IPS-18c (cell line): Measurements from ENCODE around the gene RGL1.

Source experiments
- H3K4me3 ChIP-seq: 2 replicates; pipeline ENCODE4 v1.7.0; 2013; ENCODE audit warnings: low read depth, mild to moderate bottlenecking, low read length, moderate library complexity; ENCODE audit not compliant: insufficient read depth
- H3K9me3 ChIP-seq: one replicate; pipeline ENCODE4 v1.6.1; 2013; ENCODE audit warnings: mild to moderate bottlenecking, low read length, moderate library complexity; ENCODE audit not compliant: control insufficient read depth, insufficient read depth

RGL1 gene

GRCh38 chr1:183812128-183812527, 7.2 kb downstream of the RGL1 start:
- no peak overlapping the region for H3K4me3 ChIP-seq
- no peaks in the 10 kb centered on the region for H3K9me3 ChIP-seq

- H3K4me3 ChIP-seq, result no peak overlapping the region
- H3K9me3 ChIP-seq, result no peaks in the 10 kb centered on the region
Measured at GRCh38 chr1:183812686-183813569, 8.0 kb downstream of the RGL1 start.

GRCh38 chr1:183814121-183814681, 9.3 kb downstream of the RGL1 start:
- Histone ChIP-seq H3K4me3 (no peak overlapping the region), H3K9me3 (no peaks in the 10 kb centered on the region)

- Histone ChIP-seq H3K4me3 (no peak overlapping the region), H3K9me3 (no peaks in the 10 kb centered on the region)
Measured at GRCh38 chr1:183816110-183816509, 11.2 kb downstream of the RGL1 start.

GRCh38 chr1:183817576-183818288, 12.8 kb downstream of the RGL1 start:
- no peaks in the 10 kb centered on the region for H3K9me3 ChIP-seq
- H3K4me3 ChIP-seq, result no peak overlapping the region

GRCh38 chr1:183819059-183819458, 14.1 kb downstream of the RGL1 start:
- no peaks in the 10 kb centered on the region for H3K9me3 ChIP-seq
- no peak overlapping the region for H3K4me3 ChIP-seq

- Histone ChIP-seq H3K4me3 (no peak overlapping the region), H3K9me3 (no peaks in the 10 kb centered on the region)
Measured at GRCh38 chr1:183821309-183821888, 16.5 kb downstream of the RGL1 start.

GRCh38 chr1:183821889-183822611, 17.1 kb downstream of the RGL1 start:
- Histone ChIP-seq H3K4me3 (no peak overlapping the region), H3K9me3 (no peaks in the 10 kb centered on the region)

- Histone ChIP-seq H3K4me3 (no peak overlapping the region), H3K9me3 (no peaks in the 10 kb centered on the region)
Measured at GRCh38 chr1:183824291-183824690, 19.4 kb downstream of the RGL1 start.

GRCh38 chr1:183827801-183828200, 22.9 kb downstream of the RGL1 start:
- Histone ChIP-seq H3K9me3 (no peaks in the 10 kb centered on the region), H3K4me3 (no peak overlapping the region)

GRCh38 chr1:183830389-183830788, 25.5 kb downstream of the RGL1 start:
- Histone ChIP-seq H3K9me3 (no peaks in the 10 kb centered on the region), H3K4me3 (no peak overlapping the region)

- Histone ChIP-seq H3K4me3 (no peak overlapping the region), H3K9me3 (no peaks in the 10 kb centered on the region)
Measured at GRCh38 chr1:183831311-183831710, 26.4 kb downstream of the RGL1 start.

- H3K9me3 ChIP-seq, result no peaks in the 10 kb centered on the region
Measured at GRCh38 chr1:183832459-183832858, 27.5 kb downstream of the RGL1 start.

GRCh38 chr1:183834568-183834967, 29.6 kb downstream of the RGL1 start:
- no peaks in the 10 kb centered on the region for H3K9me3 ChIP-seq
- H3K4me3 ChIP-seq, result no peak overlapping the region

More at GRCh38 chr1:183832459-183832858, 27.5 kb downstream of the RGL1 start:
- no peak overlapping the region for H3K4me3 ChIP-seq

GRCh38 chr1:183836598-183836997, 31.7 kb downstream of the RGL1 start:
- H3K9me3 ChIP-seq, result no peaks in the 10 kb centered on the region
- no peak overlapping the region for H3K4me3 ChIP-seq

- Histone ChIP-seq H3K9me3 (no peaks in the 10 kb centered on the region), H3K4me3 (no peak overlapping the region)
Measured at GRCh38 chr1:183837062-183837461, 32.1 kb downstream of the RGL1 start.

- Histone ChIP-seq H3K9me3 (no peaks in the 10 kb centered on the region), H3K4me3 (no peak overlapping the region)
Measured at GRCh38 chr1:183838221-183838620, 33.3 kb downstream of the RGL1 start.
